ENCODE measurements around the gene EARS2. TPM values are rescaled to one million over a fixed set of nuclear protein-coding genes. Genes with fewer than 3 reads are reported as not detected.
"Not testable (repeated sequence)": the region's sequence is repeated elsewhere in the genome, so short reads cannot be mapped to it uniquely, and the experiment has no call there.

EARS2 gene
- total RNA-seq, 1 donor from 2014 or later = 16.0 TPM

- intact Hi-C loops (cut with DNase I) = no loop called here
- DNase-seq (ENCODE audit: low spot score) (no peak), ATAC-seq (no peak)
Observed at GRCh38 chr16:23511731-23512130, 45.4 kb downstream of the EARS2 start.

- ATAC-seq; DNase-seq (ENCODE audit: low spot score); intact Hi-C loops (cut with DNase I): not testable (repeated sequence)
Observed at GRCh38 chr16:23510915-23511270, 46.3 kb downstream of the EARS2 start.

DNA sequence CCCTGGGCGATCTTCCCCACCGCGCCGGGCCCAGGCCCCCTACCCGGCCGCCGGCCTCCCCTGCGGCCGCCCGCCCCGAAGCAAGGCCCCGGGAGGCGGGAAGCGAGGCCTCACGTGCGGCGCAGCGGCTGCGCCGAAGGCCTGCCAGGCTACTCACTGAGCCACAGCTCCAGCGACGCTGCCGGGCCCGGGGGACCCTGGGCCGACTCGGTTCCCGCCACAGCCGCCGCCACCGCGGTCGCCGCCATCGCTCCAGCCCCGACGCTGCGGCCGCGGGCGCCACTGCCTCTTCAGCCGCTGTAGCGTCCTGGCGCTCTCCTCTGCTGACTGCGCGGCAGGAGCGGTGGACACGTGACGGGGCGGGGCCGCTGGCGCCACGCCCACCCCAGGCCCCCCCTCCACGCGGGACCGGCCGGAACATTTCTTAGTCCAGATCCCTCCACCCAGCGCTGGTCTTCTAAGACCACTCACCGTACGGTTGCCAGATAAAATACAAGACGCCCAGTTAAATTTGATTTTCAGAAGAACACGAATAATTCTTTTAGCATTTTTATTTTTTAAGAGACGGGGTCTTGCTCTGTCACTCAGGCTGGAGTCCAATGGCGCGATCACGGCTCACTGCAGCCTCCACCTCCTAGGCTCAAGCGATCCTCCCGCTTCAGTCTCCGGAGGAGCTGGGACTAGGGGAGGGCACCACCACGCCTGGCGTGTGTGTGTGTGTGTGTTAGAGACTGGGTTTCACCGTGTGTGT, 46.8 kb downstream of the EARS2 start, which contains the start of gene GGA2:
Gene GGA2, minus strand, starts transcription at position 331 of the 751 bp plus-strand sequence. Its CDS starts 83 bp downstream, at position 248.
- intact Hi-C loops (cut with DNase I) = no loop called here
- ATAC-seq (peak; percentile 96), DNase-seq (ENCODE audit: low spot score) (peak; percentile 92)

GRCh38 chr16:23509782-23510163, 47.4 kb downstream of the EARS2 start:
- ATAC-seq (peak; percentile 51), DNase-seq (ENCODE audit: low spot score) (peak; percentile 62)
- intact Hi-C loops (cut with DNase I) = no loop called here

DNA sequence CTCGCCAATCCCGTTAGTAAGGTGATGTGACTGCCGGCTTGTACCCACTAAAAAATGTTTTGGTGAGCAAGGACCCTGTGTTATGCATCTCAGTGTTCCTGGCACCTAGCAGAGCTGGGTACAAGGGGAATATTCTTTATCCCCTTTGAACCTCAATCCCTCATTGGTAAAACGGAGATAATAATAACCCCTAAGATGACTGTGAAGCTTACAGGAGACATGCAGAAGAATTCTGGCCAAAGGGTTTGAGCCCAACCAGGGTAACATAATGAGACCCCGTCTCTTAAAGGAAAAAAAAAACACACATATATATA, 47.8 kb downstream of the EARS2 start:
- DNase-seq (ENCODE audit: low spot score) (no peak), ATAC-seq (no peak)
- intact Hi-C loops (cut with DNase I) = no loop called here

DNA sequence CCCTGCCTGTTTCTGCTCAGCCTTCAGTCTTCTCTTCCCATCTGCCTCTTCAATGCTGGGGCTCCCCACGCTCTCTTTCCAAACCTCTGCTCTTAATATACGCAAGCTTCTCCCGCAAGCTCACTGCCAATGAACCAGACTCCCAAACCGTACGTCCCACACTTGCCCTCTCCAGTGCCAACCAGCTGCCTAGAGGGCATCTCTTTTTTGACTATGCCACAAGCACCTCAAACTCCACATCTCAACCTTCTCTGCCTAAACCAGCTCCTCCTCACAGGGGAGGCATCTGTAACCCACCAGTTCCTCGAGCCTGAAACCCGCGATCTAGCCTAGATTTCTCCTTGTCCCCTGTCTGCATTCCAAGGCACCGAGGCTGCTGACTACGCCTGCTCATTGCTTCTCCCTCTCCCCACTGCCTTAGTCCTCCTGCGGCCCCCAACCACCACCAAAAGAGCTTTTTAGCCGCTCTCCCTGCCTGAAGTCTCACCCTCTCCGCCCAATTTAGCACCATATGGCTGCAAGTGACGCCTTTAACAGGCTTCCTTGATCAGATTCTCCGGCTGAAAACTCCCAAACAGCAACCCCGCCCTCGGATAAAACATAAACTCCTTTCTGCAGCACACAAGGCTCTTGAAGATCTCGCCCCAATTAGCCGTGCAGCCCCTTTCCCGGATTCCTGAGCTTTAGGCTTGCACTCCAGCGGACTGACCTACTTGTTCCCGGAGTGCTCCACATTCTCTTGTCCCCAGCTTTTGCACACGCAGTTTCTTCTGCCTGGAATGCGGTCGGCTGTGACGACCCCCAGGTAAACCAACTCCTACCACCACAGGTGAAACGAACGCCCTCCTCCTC, 48.3 kb downstream of the EARS2 start:
- ATAC-seq (no peak), DNase-seq (ENCODE audit: low spot score) (no peak)
- intact Hi-C loops (cut with DNase I) = no loop called here

GRCh38 chr16:23506606-23506994, 50.5 kb downstream of the EARS2 start:
- ATAC-seq = no peak
- intact Hi-C loops (cut with DNase I) = no loop called here

GRCh38 chr16:23505671-23506605, 51.2 kb downstream of the EARS2 start:
- DNase-seq (ENCODE audit: low spot score) = no peak
- ATAC-seq = no peak
- intact Hi-C loops (cut with DNase I) = no loop called here

More at GRCh38 chr16:23506606-23506994, 50.5 kb downstream of the EARS2 start:
- no peak for DNase-seq (ENCODE audit: low spot score)

GRCh38 chr16:23505180-23505665, 51.9 kb downstream of the EARS2 start:
- ATAC-seq = no peak
- DNase-seq (ENCODE audit: low spot score) = no peak
- intact Hi-C loops (cut with DNase I) = no loop called here

- DNase-seq (ENCODE audit: low spot score) (no peak), ATAC-seq (peak; percentile 75)
- intact Hi-C loops (cut with DNase I) = no loop called here
Observed at GRCh38 chr16:23504453-23505179, 52.5 kb downstream of the EARS2 start.

DNA sequence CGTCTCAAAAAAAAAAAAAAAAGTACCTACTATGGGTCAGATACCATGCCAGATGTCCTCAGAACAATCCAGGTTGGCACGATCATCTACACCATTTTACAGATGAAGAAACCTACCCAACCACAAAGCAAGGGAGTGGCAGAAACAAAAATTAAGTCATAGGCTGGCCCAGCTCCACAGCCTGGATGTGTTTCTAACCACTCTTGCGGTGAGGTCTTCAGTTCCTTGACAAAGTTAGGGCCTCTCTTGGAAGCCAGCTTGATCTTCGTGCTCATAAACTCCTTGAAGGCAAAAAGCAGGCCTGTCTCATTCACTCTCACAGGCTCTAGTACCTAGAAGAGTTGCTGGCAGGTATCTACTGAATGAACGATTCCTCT, 53.1 kb downstream of the EARS2 start:
- intact Hi-C loops (cut with DNase I) = no loop called here

GRCh38 chr16:23502466-23502865, 54.7 kb downstream of the EARS2 start:
- intact Hi-C loops (cut with DNase I) = no loop called here
- no peak for DNase-seq (ENCODE audit: low spot score)
- no peak for ATAC-seq

More for the DNA sequence above, 53.1 kb downstream of the EARS2 start:
- ATAC-seq (peak; percentile 75), DNase-seq (ENCODE audit: low spot score) (no peak)

DNA sequence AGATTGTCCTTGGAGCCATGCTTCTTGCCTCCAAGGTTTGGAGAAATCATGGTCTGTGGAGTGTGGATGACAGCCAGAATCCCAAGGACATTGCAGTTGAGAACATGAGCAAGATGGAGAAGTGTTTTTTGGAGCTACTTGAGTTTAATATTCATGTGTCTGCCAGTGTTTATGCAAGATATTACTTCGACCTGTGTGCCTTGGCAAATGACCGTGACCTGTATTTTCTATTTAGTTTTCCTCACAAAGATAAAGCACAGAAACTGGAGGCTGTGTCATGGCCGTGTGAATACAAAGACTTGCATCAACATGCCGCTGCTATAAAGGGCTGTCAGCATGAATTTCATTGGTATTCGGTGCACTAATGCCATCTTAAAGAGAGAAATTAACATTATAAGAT, 55.9 kb downstream of the EARS2 start:
- ATAC-seq = no peak
- intact Hi-C loops (cut with DNase I) = no loop called here
- DNase-seq (ENCODE audit: low spot score) = no peak

GRCh38 chr16:23500862-23501225, 56.3 kb downstream of the EARS2 start:
- ATAC-seq = no peak

DNA sequence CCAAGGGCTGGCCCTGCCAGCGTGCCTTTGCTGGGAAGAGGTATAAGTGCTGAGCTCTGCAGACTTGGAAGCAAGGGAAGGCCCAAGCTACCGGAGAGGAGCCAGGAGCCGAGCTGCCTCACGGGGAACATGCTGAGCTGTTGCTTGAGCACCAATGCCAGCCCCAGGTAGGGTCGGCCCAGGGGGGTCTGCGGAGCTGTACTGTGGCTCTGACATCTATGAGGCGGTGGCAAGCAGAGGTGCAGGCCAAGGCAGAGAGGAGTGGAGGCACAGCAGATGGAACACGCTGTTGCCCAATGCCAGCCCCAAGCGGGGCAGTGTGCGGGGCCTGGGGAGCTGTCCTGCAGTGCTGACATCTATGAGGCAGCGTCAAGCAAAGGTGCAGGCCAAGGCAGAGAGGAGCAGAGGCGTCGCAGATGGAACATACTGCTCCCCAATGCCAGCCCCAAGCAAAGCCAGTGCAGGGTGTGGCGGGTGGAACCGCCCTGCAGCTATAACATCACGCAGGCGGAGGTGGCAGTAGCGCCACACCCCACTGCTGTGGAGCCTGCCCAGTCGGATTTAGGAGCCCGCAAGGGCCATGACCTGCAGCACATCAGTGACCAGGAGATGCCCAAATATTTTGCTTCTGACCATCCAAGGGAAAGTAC, 56.8 kb downstream of the EARS2 start:
- intact Hi-C loops (cut with DNase I) = no loop called here
- DNase-seq (ENCODE audit: low spot score) = no peak
- no peak for ATAC-seq

More at GRCh38 chr16:23500862-23501225, 56.3 kb downstream of the EARS2 start:
- DNase-seq (ENCODE audit: low spot score) = no peak
- intact Hi-C loops (cut with DNase I) = no loop called here

DNA sequence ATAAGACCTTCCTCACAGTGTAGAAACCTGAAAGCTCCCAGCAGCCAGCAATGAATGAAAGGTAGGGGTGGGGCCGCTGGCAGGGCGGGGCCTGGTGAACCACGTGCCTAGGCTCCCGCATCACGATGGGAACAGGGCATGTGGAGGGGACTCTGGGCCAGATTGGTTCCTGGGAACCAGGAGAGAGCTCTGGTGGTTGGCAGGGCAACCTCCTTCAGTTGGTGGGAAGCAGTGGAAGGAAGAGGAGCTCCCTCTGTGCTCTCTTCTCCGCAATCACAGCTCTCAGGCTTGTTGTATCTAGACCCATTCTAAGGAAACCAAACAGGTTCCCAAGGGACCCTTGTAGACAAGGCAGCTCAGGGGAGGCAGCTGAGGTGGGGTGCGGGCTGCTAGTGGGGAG, 57.3 kb downstream of the EARS2 start:
- intact Hi-C loops (cut with DNase I) = no loop called here
- ATAC-seq = no peak
- DNase-seq (ENCODE audit: low spot score) = no peak

DNA sequence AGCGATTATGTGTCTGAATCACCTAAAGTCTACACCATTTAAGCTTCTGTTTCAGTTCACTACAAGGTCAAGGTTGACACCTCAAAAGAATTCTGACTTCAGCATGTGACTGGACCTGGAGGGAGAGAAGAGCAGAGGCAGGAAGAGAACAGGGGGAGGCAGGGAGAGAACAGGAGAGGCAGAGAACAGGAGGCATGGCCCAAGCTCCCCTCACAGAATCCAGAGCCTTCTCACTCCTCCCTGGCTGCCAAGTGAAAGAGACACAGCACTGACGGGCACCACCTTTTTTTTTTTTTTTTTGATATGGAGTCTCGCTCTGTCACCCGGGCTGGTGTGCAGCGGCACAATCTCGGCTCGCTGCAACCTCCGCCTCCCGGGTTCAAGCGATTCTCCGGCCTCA, 58.3 kb downstream of the EARS2 start:
- no peak for ATAC-seq
- no peak for DNase-seq (ENCODE audit: low spot score)
- intact Hi-C loops (cut with DNase I) = no loop called here

DNA sequence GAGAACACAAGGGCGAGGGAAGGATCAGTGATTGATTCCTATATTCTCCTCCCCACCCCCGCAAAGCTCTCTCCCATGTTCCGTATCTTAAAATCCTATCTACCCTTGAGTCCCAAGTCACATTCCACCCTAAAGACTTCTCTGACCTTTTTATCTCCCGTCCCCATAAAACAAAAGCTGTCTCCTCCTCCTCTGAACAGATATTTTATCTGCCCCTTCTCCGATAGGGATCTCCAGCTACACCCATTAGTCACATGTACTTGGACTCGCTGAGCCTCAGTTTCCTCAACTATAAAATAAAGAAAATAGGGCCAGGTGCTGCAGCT, 59.6 kb downstream of the EARS2 start:
- intact Hi-C loops (cut with DNase I) = no loop called here
- DNase-seq (ENCODE audit: low spot score) = no peak
- no peak for ATAC-seq

All from sciatic nerve (tissue), 2 donors.